Measurements from ENCODE around the gene ECHS1. TPM values are rescaled to one million over a fixed set of nuclear protein-coding genes. Genes with fewer than 3 reads are reported as not detected.

Gene ECHS1
- total and polyA plus RNA-seq, 9 of the 15 experiments (the other 6 are each of a cell fraction or from before 2014, with no cell fraction given), result 16.6 to 100 (median 68.1) TPM

DNA sequence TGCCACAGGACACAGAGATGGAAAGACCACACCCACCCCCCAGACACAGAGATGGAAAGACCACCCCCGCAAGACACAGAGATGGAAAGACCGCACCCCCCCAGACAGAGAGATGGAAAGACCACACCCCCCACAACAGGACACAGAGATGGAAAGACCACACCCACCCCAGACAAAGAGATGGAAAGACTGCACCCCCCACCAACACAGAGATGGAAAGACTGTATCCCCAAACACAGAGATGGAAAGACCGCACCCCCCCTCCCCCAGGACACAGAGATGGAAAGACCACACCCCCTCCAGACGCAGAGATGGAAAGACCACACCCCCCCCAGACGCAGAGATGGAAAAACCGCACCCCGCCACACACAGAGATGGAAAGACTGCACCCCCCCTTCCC, 56.4 kb downstream of the ECHS1 start (continued):
- TF ChIP-seq, protein P1, sequence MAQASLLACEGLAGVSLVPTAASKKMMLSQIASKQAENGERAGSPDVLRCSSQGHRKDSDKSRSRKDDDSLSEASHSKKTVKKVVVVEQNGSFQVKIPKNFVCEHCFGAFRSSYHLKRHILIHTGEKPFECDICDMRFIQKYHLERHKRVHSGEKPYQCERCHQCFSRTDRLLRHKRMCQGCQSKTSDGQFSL (CRISPR knock-in tag; IDR thresholded peaks at IDR 0.05), result no peak
- TF ChIP-seq, protein P1 (tag; IDR thresholded peaks at IDR 0.05), result peak in 1 of 2 experiments; percentile 31; a peak in 1 of 4 replicates

DNA sequence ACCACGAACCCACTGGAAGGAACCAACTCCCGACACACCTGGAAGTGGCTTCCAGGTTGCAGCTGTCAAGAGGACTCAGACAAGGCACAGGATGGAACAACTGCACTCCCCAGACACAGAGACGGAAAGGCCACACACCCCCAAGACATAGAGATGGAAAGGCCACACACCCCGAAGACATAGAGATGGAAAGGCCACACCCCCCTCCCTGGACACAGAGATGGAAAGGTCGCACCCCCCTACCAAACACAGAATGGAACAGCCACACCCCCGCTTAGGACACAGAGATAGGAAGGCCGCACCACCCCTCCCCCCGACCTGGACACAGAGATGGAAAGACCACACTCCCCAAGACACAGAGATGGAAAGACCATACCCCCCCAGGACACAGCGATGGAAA, 56.9 kb downstream of the ECHS1 start:
- no peak overlapping the region for H2AFZ ChIP-seq (ENCODE audit: low read depth, low read length)
- H3K36me3 ChIP-seq (ENCODE audit: control insufficient read depth, insufficient read depth, low read length), result peaks cover 19% of the 10 kb centered on the region; the same call in 2 of the 3 replicates
- H3K4me3 ChIP-seq, result no peak overlapping the region
- FAIRE-seq (no peak), ATAC-seq (no peak), DNase-seq (ENCODE audit: extremely low read depth in 1 of 4, low spot score in 3 of 4) (peak in 2 of 4 experiments; percentile 38 to 42)
- no peak overlapping the region for H3K27ac ChIP-seq (ENCODE audit: extremely low read depth, low read depth, low read length)
- H3K79me2 ChIP-seq (ENCODE audit: control insufficient read depth, insufficient read depth, low read length), result no peaks in the 10 kb centered on the region
- CTCF ChIA-PET (ENCODE audit: low intra/inter-chr PET ratio), result no interaction called here
- intact Hi-C loops (cut with micrococcal nuclease), result no loop called here
- 62% methylated on average over 5 of the region's 9 CpGs for WGBS (ENCODE audit: insufficient coverage, low coverage, missing lambda C conversion rate)
- H4K20me1 ChIP-seq (replicated peaks; ENCODE audit: control insufficient read depth, insufficient read depth, low read length), result no peaks in the 10 kb centered on the region
- no peak overlapping the region for H3K9ac ChIP-seq (ENCODE audit: insufficient read depth in 1 of 2, low read depth in 2 of 2, low read length in 2 of 2)
- H3K27me3 ChIP-seq (ENCODE audit: control insufficient read depth in 2 of 2, insufficient read depth in 2 of 2, low read length in 2 of 2), result no peaks in the 10 kb centered on the region
- no peaks in the 10 kb centered on the region for H3K9me1 ChIP-seq (ENCODE audit: control insufficient read depth, insufficient read depth, low read length)
- H3K4me1 ChIP-seq (replicated peaks in 1 of 2; ENCODE audit: control insufficient read depth in 2 of 2, insufficient read depth in 2 of 2, low read length in 2 of 2), result peaks cover 0 to 32% of the 10 kb centered on the region in 2 experiments; a peak in 4 of 5 replicates
- in situ Hi-C loops (cut with MboI), result no loop called here
- POLR2A ChIA-PET, result interaction anchor here (0.6 kb wide), 1 partner anchor 8 kb away, joined by 3 read pairs; no protein-coding TSS in a partner anchor
- no TSS peak for BruUV-seq (replicated peaks)
- no peaks in the 10 kb centered on the region for H3K9me3 ChIP-seq (replicated peaks; ENCODE audit: control insufficient read depth, insufficient read depth, low read depth, low read length)
- H3K4me2 ChIP-seq (ENCODE audit: insufficient read depth, low read length), result no peak overlapping the region; the same call in 1 of the 2 replicates
- TF ChIP-seq, protein P1 (CRISPR knock-in tag; IDR thresholded peaks at IDR 0.05), result peak; percentile 30; the same call in 1 of the 2 replicates
- TF ChIP-seq, protein P1 (tag; IDR thresholded peaks at IDR 0.05), result no peak
- TF ChIP-seq CBX2 (IDR thresholded peaks at IDR 0.05; ENCODE audit: insufficient read depth, low read length, poor library complexity, severe bottlenecking) (no peak), TCF7L2 (IDR thresholded peaks at IDR 0.05; ENCODE audit: low read depth, low read length) (peak; percentile 73), JUND (IDR thresholded peaks at IDR 0.05; ENCODE audit: borderline replicate concordance, low read depth, low read length) (0 out of 2 replicates have a peak, but pooled peaks have one; percentile 30), JUND (tag; IDR thresholded peaks at IDR 0.05; ENCODE audit: borderline replicate concordance, low read depth, low read length) (no peak), ATF7 (IDR thresholded peaks at IDR 0.05) (peak; percentile 73), BMI1 (IDR thresholded peaks at IDR 0.05; ENCODE audit: low read length) (no peak), FUS (optimal IDR thresholded peaks at IDR 0.05; ENCODE audit: low read depth, low read length) (no peak), EGR1 (conservative IDR thresholded peaks at IDR 0.05) (peak; percentile 54), PCBP1 (IDR thresholded peaks at IDR 0.05; ENCODE audit: low read depth, low read length, poor library complexity, severe bottlenecking) (no peak)
- TF ChIP-seq, protein P2, sequence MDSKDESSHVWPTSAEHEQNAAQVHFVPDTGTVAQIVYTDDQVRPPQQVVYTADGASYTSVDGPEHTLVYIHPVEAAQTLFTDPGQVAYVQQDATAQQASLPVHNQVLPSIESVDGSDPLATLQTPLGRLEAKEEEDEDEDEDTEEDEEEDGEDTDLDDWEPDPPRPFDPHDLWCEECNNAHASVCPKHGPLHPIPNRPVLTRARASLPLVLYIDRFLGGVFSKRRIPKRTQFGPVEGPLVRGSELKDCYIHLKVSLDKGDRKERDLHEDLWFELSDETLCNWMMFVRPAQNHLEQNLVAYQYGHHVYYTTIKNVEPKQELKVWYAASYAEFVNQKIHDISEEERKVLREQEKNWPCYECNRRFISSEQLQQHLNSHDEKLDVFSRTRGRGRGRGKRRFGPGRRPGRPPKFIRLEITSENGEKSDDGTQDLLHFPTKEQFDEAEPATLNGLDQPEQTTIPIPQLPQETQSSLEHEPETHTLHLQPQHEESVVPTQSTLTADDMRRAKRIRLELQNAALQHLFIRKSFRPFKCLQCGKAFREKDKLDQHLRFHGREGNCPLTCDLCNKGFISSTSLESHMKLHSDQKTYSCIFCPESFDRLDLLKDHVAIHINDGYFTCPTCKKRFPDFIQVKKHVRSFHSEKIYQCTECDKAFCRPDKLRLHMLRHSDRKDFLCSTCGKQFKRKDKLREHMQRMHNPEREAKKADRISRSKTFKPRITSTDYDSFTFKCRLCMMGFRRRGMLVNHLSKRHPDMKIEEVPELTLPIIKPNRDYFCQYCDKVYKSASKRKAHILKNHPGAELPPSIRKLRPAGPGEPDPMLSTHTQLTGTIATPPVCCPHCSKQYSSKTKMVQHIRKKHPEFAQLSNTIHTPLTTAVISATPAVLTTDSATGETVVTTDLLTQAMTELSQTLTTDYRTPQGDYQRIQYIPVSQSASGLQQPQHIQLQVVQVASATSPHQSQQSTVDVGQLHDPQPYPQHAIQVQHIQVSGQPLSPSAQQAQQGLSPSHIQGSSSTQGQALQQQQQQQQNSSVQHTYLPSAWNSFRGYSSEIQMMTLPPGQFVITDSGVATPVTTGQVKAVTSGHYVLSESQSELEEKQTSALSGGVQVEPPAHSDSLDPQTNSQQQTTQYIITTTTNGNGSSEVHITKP (IDR thresholded peaks at IDR 0.05; ENCODE audit: partially characterized antibody), result peak; percentile 98
